HUES64 (cell line): ENCODE measurements around the gene FUCA2.
"Not testable (repeated sequence)": the region's sequence is repeated elsewhere in the genome, so short reads cannot be mapped to it uniquely, and the experiment has no call there.

ENCODE experiments used
- H3K27ac ChIP-seq: 2 replicates; pipeline ENCODE4 v1.7.0; 2013; ENCODE audit warnings: low read depth, low read length, inconsistent platforms
- H3K27me3 ChIP-seq: 2 replicates; pipeline ENCODE4 v1.6.1; 2013; ENCODE audit warnings: mild to moderate bottlenecking, low read length; ENCODE audit not compliant: insufficient read depth
- H3K36me3 ChIP-seq: 2 replicates; pipeline ENCODE4 v1.6.1; 2013; ENCODE audit warnings: mild to moderate bottlenecking, low read length; ENCODE audit not compliant: insufficient read depth
- H3K4me1 ChIP-seq: 2 replicates; pipeline ENCODE4 v1.6.1; 2013; ENCODE audit warnings: mild to moderate bottlenecking, low read length, moderate library complexity; ENCODE audit not compliant: insufficient read depth
- H3K4me3 ChIP-seq: 2 replicates; pipeline ENCODE4 v1.5.1; 2013; ENCODE audit warnings: mild to moderate bottlenecking, low read length, moderate library complexity
- H3K9ac ChIP-seq: 2 replicates; pipeline ENCODE4 v1.6.1; 2013; ENCODE audit warnings: mild to moderate bottlenecking, low read depth, low read length
- H3K9me3 ChIP-seq: 2 replicates; pipeline ENCODE4 v1.6.1; 2013; ENCODE audit warnings: low read depth, low read length; ENCODE audit not compliant: insufficient read depth
- WGBS: fragments of 150-250, 120-280 bp; methylation state at CpG from one replicate; pipeline ENCODE4 v1.1.7; 2013; ENCODE audit warnings: missing lambda C conversion rate; 5-methylcytosine and 5-hydroxymethylcytosine counted together

FUCA2 gene

GRCh38 chr6:143496974-143497373 is 14.5 kb downstream of the FUCA2 start:
- Histone ChIP-seq H3K27me3 (no peaks in the 10 kb centered on the region), H3K36me3 (peaks cover 74% of the 10 kb centered on the region), H3K9ac (no peak overlapping the region), H3K27ac (no peak overlapping the region), H3K4me3 (no peak overlapping the region), H3K4me1 (no peaks in the 10 kb centered on the region), H3K9me3 (no peaks in the 10 kb centered on the region)
- 100% methylated on average over 1 of the region's 1 CpG for WGBS

- WGBS = 96% methylated on average over 8 of the region's 8 CpGs
- H3K4me1 ChIP-seq = no peaks in the 10 kb centered on the region
- peaks cover 18% of the 10 kb centered on the region for H3K36me3 ChIP-seq
These were observed 20.7 kb downstream of the FUCA2 start for GRCh38 chr6:143490775-143491174.

GRCh38 chr6:143490244-143490643 is 21.3 kb downstream of the FUCA2 start:
- Histone ChIP-seq H3K4me3 (no peak overlapping the region), H3K27ac (no peak overlapping the region), H3K9me3 (no peaks in the 10 kb centered on the region), H3K27me3 (no peaks in the 10 kb centered on the region), H3K36me3 (peaks cover 13% of the 10 kb centered on the region), H3K4me1 (no peaks in the 10 kb centered on the region), H3K9ac (no peak overlapping the region)
- 100% methylated on average over 1 of the region's 1 CpG for WGBS

More at GRCh38 chr6:143490775-143491174, 20.7 kb downstream of the FUCA2 start:
- H3K9ac ChIP-seq = no peak overlapping the region
- H3K27me3 ChIP-seq = no peaks in the 10 kb centered on the region
- H3K4me3 ChIP-seq = no peak overlapping the region
- no peaks in the 10 kb centered on the region for H3K9me3 ChIP-seq
- H3K27ac ChIP-seq = no peak overlapping the region

- no peak overlapping the region for H3K9ac ChIP-seq
- H3K27me3 ChIP-seq = no peaks in the 10 kb centered on the region
- WGBS = 98% methylated on average over 2 of the region's 3 CpGs
- no peak overlapping the region for H3K4me3 ChIP-seq
- H3K36me3 ChIP-seq = no peaks in the 10 kb centered on the region
- no peaks in the 10 kb centered on the region for H3K9me3 ChIP-seq
- H3K4me1 ChIP-seq = no peaks in the 10 kb centered on the region
- H3K27ac ChIP-seq = no peak overlapping the region
These were observed 24.8 kb downstream of the FUCA2 start for GRCh38 chr6:143486752-143487151.

- Histone ChIP-seq H3K9ac (no peak overlapping the region), H3K4me3 (no peak overlapping the region)
- 93% methylated on average over 2 of the region's 2 CpGs for WGBS
These were observed 25.6 kb downstream of the FUCA2 start for GRCh38 chr6:143485967-143486366.

GRCh38 chr6:143482593-143482992 is 28.9 kb downstream of the FUCA2 start:
- Histone ChIP-seq H3K27ac (no peak overlapping the region), H3K4me3 (no peak overlapping the region), H3K9me3 (no peaks in the 10 kb centered on the region), H3K9ac (no peak overlapping the region), H3K27me3 (no peaks in the 10 kb centered on the region), H3K4me1 (no peaks in the 10 kb centered on the region), H3K36me3 (peaks cover 19% of the 10 kb centered on the region)
- WGBS = no CpG with 5 or more reads among the region's 2 CpGs

More at GRCh38 chr6:143485967-143486366, 25.6 kb downstream of the FUCA2 start:
- H3K4me1 ChIP-seq = no peaks in the 10 kb centered on the region
- no peaks in the 10 kb centered on the region for H3K27me3 ChIP-seq
- H3K27ac ChIP-seq = no peak overlapping the region
- H3K9me3 ChIP-seq = no peaks in the 10 kb centered on the region
- no peaks in the 10 kb centered on the region for H3K36me3 ChIP-seq

- no peak overlapping the region for H3K9ac ChIP-seq
- 84% methylated on average over 2 of the region's 3 CpGs for WGBS
- H3K27me3 ChIP-seq = no peaks in the 10 kb centered on the region
- H3K27ac ChIP-seq = no peak overlapping the region
- no peaks in the 10 kb centered on the region for H3K9me3 ChIP-seq
- H3K36me3 ChIP-seq = peaks cover 26% of the 10 kb centered on the region
- no peaks in the 10 kb centered on the region for H3K4me1 ChIP-seq
- no peak overlapping the region for H3K4me3 ChIP-seq
These were observed 32.9 kb downstream of the FUCA2 start for GRCh38 chr6:143478479-143479062.

GRCh38 chr6:143476545-143476944 is 35.0 kb downstream of the FUCA2 start:
- WGBS = 89% methylated on average over 1 of the region's 1 CpG
- H3K27ac ChIP-seq = no peak overlapping the region
- no peaks in the 10 kb centered on the region for H3K9me3 ChIP-seq
- H3K36me3 ChIP-seq = peaks cover 41% of the 10 kb centered on the region
- H3K27me3 ChIP-seq = no peaks in the 10 kb centered on the region
- no peak overlapping the region for H3K9ac ChIP-seq
- H3K4me3 ChIP-seq = no peak overlapping the region
- H3K4me1 ChIP-seq = no peaks in the 10 kb centered on the region

- H3K9me3 ChIP-seq = no peaks in the 10 kb centered on the region
- peaks cover 26% of the 10 kb centered on the region; the same call in 1 of the 2 replicates for H3K36me3 ChIP-seq
- no peaks in the 10 kb centered on the region for H3K27me3 ChIP-seq
- no peak overlapping the region for H3K4me3 ChIP-seq
- no peaks in the 10 kb centered on the region for H3K4me1 ChIP-seq
- H3K9ac ChIP-seq = no peak overlapping the region
- 100% methylated on average over 1 of the region's 1 CpG for WGBS
- H3K27ac ChIP-seq = no peak overlapping the region
These were observed 39.7 kb downstream of the FUCA2 start for GRCh38 chr6:143471822-143472221.

GRCh38 chr6:143468823-143469222 is 42.7 kb downstream of the FUCA2 start:
- H3K27ac ChIP-seq = not testable (repeated sequence)
- WGBS = 93% methylated on average over 1 of the region's 2 CpGs

GRCh38 chr6:143468026-143468425 is 43.5 kb downstream of the FUCA2 start:
- no peak overlapping the region for H3K9ac ChIP-seq
- H3K36me3 ChIP-seq = peaks cover 19% of the 10 kb centered on the region; the same call in 1 of the 2 replicates
- no peak overlapping the region for H3K27ac ChIP-seq
- H3K4me1 ChIP-seq = no peaks in the 10 kb centered on the region
- no peak overlapping the region for H3K4me3 ChIP-seq
- no peaks in the 10 kb centered on the region for H3K9me3 ChIP-seq
- no peaks in the 10 kb centered on the region for H3K27me3 ChIP-seq

More at GRCh38 chr6:143468823-143469222, 42.7 kb downstream of the FUCA2 start:
- H3K9me3 ChIP-seq, H3K4me1 ChIP-seq, H3K9ac ChIP-seq, H3K27me3 ChIP-seq, H3K4me3 ChIP-seq: not testable (repeated sequence)
- H3K36me3 ChIP-seq = peaks cover 18% of the 10 kb centered on the region; the same call in 1 of the 2 replicates

- H3K36me3 ChIP-seq = peaks cover 10% of the 10 kb centered on the region; the same call in 1 of the 2 replicates
- no peak overlapping the region for H3K27ac ChIP-seq
- no peaks in the 10 kb centered on the region for H3K27me3 ChIP-seq
- no peaks in the 10 kb centered on the region for H3K4me1 ChIP-seq
- H3K4me3 ChIP-seq = no peak overlapping the region
- 98% methylated on average over 2 of the region's 2 CpGs for WGBS
- H3K9ac ChIP-seq = no peak overlapping the region
- H3K9me3 ChIP-seq = no peaks in the 10 kb centered on the region
These were observed 46.0 kb downstream of the FUCA2 start for GRCh38 chr6:143465546-143465945.
